Osteocyte (in vitro differentiated cells): ENCODE data around the gene LRFN4. TPM values are rescaled to one million over a fixed set of nuclear protein-coding genes. Genes with fewer than 3 reads are reported as not detected.

ENCODE experiments used
- DNase-seq: peaks from one replicate; pipeline ENCODE4 v3.0.0; 2021; ENCODE audit warnings: mixed read lengths; ENCODE audit not compliant: unreplicated experiment; ENCODE audit errors: extremely low spot score
- H3K27ac Mint-ChIP-seq: one replicate; pipeline ENCODE4 v1.8.0; 2021; ENCODE audit warnings: mild to moderate bottlenecking, mixed read lengths; ENCODE audit not compliant: unreplicated experiment
- H3K27me3 Mint-ChIP-seq: one replicate; pipeline ENCODE4 v1.8.0; 2021; ENCODE audit warnings: mixed read lengths; ENCODE audit not compliant: unreplicated experiment
- H3K36me3 Mint-ChIP-seq: one replicate; pipeline ENCODE4 v1.8.0; 2021; ENCODE audit warnings: mixed read lengths; ENCODE audit not compliant: unreplicated experiment
- H3K4me1 Mint-ChIP-seq: one replicate; pipeline ENCODE4 v1.8.0; 2021; ENCODE audit warnings: mixed read lengths; ENCODE audit not compliant: unreplicated experiment
- H3K4me3 Mint-ChIP-seq: one replicate; pipeline ENCODE4 v1.8.0; 2021; ENCODE audit warnings: mild to moderate bottlenecking, moderate library complexity, mixed read lengths; ENCODE audit not compliant: unreplicated experiment
- H3K9me3 Mint-ChIP-seq: one replicate; pipeline ENCODE4 v1.8.0; 2021; ENCODE audit warnings: mixed read lengths; ENCODE audit not compliant: unreplicated experiment
- CTCF ChIP-seq: fragments of 200-600 bp; sonication (generic); IDR thresholded peaks from 2 replicates; pipeline ENCODE4 v1.5.0; 2021; ENCODE audit warnings: antibody characterized with exemption, mild to moderate bottlenecking, moderate library complexity
- total RNA-seq: library from RNA; stranded (reverse); gene quantifications from 2 replicates; pipeline ENCODE4 v1.2.1, GENCODE V29; 2021

LRFN4 gene
- total RNA-seq, 1 donor from 2014 or later: 45.0 TPM

DNA sequence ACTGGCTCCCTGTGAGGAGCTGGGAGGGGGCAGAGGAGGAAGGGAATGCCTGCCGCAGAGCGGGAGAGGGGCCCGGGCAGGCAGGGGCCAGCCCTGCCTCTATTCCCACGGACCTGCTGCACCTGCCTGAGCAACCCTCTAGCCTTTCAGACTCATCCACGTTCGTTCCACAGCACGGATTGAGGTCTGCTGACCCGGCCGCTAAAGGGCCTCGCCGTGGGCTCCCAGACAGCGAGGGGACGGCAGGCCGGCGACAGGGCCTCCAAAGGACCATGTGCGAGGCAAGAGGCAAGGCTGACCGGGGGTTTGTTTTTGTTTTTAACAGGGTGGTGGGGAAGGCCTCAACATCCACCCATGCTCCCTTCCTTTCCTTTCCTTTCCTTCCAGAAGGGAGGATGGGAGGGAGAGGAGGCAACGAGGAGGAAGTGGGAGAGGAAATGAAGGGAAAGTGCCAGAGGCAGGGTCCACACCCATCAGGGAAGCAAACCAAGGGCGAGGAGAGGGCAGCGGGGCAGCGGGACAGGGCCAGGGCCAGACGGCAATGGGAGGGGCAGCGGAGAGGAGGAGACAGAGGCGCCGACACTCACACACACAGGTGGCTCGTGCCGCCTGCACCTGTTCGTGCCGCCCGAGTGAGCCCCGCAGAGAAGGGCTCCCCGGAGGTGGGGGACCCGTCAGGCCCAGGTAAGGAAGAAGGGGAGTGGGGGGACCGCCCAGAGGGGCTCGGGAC, 7.5 kb downstream of the LRFN4 start:
- H3K4me1 Mint-ChIP-seq: no peaks in the 10 kb centered on the region
- no peaks in the 10 kb centered on the region for H3K27me3 Mint-ChIP-seq
- H3K9me3 Mint-ChIP-seq: no peaks in the 10 kb centered on the region
- DNase-seq: no peak
- H3K4me3 Mint-ChIP-seq: no peak overlapping the region
- H3K36me3 Mint-ChIP-seq: peaks cover 7% of the 10 kb centered on the region
- no peak overlapping the region for H3K27ac Mint-ChIP-seq
- no peak for TF ChIP-seq CTCF

DNA sequence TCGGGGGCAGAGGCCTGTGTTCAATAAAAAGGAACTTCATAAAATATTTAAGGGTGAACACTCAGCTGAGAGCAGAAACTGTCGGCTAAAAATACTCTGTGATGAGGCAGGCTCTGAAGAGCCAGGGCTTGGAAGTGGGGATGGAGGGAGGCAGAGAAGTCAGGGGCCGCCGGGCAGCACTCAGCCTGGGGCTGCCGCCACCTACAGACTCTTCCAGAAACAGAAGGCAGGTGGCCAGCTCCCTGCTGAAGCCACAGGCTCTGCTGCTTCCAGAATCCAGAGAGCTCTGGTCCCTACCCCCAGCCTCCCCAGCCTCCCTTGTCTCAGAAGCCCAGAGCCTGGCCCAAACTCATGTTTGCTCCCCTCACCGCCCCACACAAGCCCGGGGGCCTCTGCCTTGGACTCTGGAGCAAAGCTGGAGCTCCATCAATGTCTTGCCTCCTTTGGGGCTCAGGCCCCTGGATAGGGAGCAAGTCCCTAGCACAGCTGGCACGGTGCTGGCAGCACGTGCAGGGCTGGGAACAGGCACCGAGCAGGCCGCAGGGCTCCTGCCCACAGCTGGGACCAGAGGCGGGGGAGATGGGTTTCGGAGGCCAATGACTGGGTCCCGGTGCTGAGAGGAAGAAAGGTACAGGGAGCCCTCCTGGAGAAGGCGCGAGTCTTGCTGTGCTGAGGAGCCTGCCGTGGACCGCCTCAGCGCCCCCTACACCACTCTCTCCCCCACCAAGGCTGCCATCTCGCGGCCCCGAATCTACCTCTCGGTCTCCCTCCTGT, 8.2 kb downstream of the LRFN4 start:
- H3K9me3 Mint-ChIP-seq: no peaks in the 10 kb centered on the region
- no peak overlapping the region for H3K27ac Mint-ChIP-seq
- no peaks in the 10 kb centered on the region for H3K27me3 Mint-ChIP-seq
- no peak for TF ChIP-seq CTCF
- no peak for DNase-seq
- no peaks in the 10 kb centered on the region for H3K4me1 Mint-ChIP-seq
- peaks cover 8% of the 10 kb centered on the region for H3K36me3 Mint-ChIP-seq
- no peak overlapping the region for H3K4me3 Mint-ChIP-seq

- no peak overlapping the region for H3K27ac Mint-ChIP-seq
- no peaks in the 10 kb centered on the region for H3K27me3 Mint-ChIP-seq
- no peak for DNase-seq
- no peak for TF ChIP-seq CTCF
- peaks cover 12% of the 10 kb centered on the region for H3K36me3 Mint-ChIP-seq
- H3K4me1 Mint-ChIP-seq: no peaks in the 10 kb centered on the region
- H3K9me3 Mint-ChIP-seq: no peaks in the 10 kb centered on the region
- H3K4me3 Mint-ChIP-seq: no peak overlapping the region
Measured at GRCh38 chr11:66866007-66866406, 9.1 kb downstream of the LRFN4 start.

DNA sequence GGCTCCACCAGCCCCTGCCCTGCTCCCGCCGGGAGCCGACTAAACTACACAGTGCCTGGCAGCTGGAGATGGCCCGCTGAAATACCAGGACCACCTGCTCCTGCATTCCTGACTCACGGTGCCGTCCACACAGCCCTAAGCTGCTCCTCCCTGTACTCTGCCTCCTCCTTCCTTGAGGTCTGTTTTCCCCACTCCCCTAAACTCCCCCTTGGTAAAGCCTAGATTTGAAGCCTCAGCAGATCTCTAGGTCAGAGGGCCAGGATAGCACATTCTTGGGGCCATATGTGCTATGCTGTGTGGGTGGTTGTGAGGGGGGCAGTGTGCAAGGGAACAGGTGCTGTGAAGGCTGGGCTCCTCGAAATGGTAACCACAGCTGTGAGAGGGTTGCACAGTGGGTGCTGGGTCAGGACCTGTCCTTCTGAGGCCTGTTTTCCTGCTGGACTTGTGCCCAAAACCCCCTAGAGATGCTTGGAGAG, 9.7 kb downstream of the LRFN4 start:
- peaks cover 12% of the 10 kb centered on the region for H3K36me3 Mint-ChIP-seq
- TF ChIP-seq CTCF: no peak
- H3K27me3 Mint-ChIP-seq: no peaks in the 10 kb centered on the region
- no peak for DNase-seq
- H3K4me1 Mint-ChIP-seq: no peaks in the 10 kb centered on the region
- no peaks in the 10 kb centered on the region for H3K9me3 Mint-ChIP-seq
- no peak overlapping the region for H3K27ac Mint-ChIP-seq
- no peak overlapping the region for H3K4me3 Mint-ChIP-seq

- Mint-ChIP-seq H3K27ac (no peak overlapping the region), H3K36me3 (peaks cover 12% of the 10 kb centered on the region), H3K27me3 (no peaks in the 10 kb centered on the region), H3K4me1 (no peaks in the 10 kb centered on the region), H3K4me3 (no peak overlapping the region), H3K9me3 (no peaks in the 10 kb centered on the region)
- no peak for DNase-seq
- TF ChIP-seq CTCF: no peak
Measured at GRCh38 chr11:66867425-66868040, 10.7 kb downstream of the LRFN4 start.
